AG09319 (cell line): ENCODE measurements around the gene WFDC1.

Experiments
- DNase-seq: peaks from one replicate; pipeline ENCODE4 v3.0.0-alpha.2; 2010; ENCODE audit warnings: low read depth; ENCODE audit errors: extremely low read depth
- TF ChIP-seq, protein P1 (sequence below): IDR thresholded peaks from 2 replicates; pipeline ENCODE4 v1.5.1; 2011; ENCODE audit warnings: low read depth, mild to moderate bottlenecking, inconsistent platforms, low read length, moderate library complexity

Gene WFDC1

DNA sequence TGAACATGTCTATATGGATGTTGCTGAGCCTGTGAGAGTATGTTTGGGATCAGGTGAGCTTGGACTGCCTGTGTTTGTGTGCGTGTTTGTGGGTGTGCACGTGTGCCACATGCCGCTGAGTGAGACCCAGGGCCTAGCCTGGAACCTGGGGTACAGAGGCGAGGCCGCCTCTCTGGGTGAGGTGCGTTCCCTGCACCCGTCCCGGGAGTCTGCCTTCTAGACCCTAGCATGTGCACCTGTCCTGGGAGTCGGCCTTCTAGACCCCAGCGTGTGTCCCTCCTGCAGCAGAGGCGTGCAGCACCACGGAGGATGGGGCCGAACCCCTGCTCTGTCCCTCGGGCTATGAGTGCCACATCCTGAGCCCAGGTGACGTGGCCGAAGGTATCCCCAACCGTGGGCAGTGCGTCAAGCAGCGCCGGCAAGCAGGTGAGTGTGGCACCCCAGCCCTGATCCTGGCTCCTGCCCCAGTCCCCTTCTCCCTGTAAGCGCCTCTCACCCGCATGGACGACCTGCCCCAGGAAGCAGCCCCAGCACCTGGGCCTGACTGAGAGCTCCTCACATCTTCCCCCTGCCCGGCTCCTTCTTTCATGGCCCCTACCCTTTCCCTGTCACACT, 24.6 kb downstream of the WFDC1 start:
- DNase-seq, result no peak
- TF ChIP-seq, protein P1, sequence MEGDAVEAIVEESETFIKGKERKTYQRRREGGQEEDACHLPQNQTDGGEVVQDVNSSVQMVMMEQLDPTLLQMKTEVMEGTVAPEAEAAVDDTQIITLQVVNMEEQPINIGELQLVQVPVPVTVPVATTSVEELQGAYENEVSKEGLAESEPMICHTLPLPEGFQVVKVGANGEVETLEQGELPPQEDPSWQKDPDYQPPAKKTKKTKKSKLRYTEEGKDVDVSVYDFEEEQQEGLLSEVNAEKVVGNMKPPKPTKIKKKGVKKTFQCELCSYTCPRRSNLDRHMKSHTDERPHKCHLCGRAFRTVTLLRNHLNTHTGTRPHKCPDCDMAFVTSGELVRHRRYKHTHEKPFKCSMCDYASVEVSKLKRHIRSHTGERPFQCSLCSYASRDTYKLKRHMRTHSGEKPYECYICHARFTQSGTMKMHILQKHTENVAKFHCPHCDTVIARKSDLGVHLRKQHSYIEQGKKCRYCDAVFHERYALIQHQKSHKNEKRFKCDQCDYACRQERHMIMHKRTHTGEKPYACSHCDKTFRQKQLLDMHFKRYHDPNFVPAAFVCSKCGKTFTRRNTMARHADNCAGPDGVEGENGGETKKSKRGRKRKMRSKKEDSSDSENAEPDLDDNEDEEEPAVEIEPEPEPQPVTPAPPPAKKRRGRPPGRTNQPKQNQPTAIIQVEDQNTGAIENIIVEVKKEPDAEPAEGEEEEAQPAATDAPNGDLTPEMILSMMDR, result no peak

DNA sequence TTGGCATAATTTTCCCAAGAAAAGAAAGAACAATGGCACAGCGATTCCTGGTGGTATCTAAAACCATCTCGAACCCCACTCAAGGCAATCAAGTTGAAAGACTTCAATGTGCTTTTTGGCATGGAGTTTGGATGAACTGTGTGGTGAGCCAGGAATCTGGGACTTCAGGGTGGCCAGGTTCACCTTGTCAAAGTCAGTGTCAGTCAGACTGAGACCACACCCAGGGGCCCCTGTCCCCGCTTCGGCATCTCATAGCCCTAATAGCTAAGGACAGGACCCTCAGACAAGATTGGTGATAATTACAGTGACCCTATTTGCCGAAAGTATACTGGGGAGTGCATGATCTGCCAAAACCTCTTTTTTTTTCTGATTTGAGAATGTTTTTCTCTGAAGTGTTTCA, 25.8 kb downstream of the WFDC1 start:
- TF ChIP-seq, protein P1, result no peak
- no peak for DNase-seq

DNA sequence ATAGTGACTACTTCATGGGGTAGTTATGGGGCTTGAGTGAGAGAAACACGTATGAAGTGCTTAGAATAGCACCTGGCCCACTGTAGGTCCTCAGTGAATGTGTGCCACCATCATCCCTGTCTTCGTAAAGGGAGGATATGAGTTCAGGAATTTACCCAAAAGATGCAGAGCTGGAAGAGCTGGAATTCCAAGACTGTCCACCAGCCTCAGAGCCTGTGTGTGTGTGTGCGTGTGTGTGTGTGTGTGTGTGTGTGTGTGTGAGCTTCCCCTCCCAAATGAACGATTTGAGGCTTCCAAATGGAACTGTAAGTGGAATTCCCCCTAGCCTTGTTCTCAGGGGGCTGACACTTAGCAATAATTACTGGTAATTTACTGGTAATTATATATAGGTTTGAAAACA, 27.3 kb downstream of the WFDC1 start:
- DNase-seq, result no peak
- TF ChIP-seq, protein P1, result no peak

DNA sequence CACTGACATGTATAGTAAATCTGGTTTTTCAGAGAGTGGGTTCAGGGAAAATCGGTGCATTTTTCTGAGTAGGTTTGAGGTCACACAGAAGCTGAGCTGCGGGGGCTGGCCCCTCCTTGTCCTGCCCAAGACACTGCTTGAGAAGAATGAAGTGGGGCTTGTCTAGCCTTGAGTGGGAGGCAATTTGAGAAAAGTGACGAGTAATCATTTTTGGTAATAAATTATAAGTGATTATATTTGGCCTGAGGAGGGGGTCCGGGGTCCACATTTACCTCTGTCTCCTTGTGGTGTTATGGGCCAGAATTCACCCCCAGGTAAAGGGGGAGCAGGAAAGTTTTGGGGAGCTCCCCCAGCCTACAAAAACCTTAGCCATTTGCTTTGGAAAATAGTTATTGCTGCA, 28.1 kb downstream of the WFDC1 start:
- TF ChIP-seq, protein P1, result no peak
- DNase-seq, result no peak

DNA sequence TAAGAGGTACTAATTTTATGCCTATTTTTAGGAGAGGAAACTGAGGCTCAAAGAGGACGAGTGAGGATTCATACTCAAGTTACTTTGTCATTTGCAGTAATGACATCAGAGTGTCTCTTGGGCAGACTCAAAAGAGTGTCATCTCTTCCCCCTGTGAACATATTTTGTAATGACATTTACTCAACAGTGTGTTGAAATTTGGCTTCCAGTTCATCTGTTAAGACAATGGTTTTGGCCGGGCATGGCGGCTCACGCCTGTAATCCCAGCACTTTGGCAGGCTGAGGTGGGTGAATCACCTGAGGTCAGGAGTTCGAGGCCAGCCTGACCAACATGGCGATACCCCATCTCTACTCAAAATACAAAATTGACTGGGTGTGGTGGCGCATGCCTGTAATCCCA, 28.9 kb downstream of the WFDC1 start:
- DNase-seq, result no peak
- TF ChIP-seq, protein P1, result no peak

DNA sequence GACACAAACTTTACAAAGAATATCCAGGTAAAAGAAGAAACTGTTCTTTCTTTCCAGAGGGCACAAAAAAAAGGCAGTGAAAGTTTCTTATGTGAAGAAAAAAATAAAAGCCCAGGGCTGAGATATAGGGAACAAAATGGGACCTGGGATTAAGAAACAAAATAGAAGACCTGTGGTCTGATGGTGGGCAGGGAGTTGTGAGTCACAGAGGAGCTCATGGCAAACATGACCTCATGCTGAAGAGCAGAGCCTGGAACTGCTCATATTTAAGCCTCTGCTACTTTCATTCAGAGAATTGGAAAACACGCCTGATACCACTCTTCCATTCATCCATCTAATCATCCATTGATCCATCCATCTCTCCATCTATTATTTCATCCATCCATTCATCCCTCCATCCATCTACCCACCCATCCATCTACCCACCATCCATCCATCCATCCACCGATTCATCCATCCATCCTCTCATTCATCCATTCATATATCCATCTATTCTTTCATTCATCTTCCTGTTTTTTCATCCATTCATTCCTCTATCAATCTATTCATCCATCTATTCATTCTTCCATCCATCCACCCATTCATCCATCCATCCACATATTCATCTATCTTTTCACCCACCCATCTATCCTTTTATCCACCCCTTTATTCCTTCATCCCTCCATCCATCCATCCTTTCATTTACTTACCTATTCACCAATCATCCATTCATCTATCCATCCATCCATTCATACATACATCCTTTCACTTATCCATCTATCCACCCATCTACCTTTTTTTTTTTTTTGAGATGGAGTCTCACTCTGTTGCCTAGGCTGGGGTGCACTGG, 30.0 kb downstream of the WFDC1 start:
- TF ChIP-seq, protein P1, result no peak

DNA sequence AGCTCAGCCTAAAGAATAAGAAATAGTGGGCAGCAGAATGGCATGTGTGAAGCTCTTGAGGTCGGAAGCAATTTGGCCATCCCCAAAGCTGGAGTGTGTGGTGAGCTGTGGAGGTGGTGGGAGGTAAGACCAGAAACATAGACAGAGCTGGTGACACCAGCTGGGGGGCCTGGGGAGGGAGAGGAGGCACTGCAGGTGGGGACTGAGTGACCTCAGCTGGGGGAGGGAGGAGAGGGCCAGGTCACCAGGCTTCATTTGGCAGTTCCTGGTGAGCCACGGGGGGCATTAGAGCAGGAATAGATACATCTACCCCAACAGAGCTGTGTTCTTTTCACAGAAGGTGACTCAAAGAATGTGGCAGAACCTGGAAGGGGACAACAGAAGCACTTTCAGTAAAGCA, 31.9 kb downstream of the WFDC1 start:
- TF ChIP-seq, protein P1, result no peak
- DNase-seq, result no peak

More for the DNA sequence above, 30.0 kb downstream of the WFDC1 start:
- no peak for DNase-seq
